G401 (cell line): ENCODE results near the gene RIBC2. TPM values are rescaled to one million over a fixed set of nuclear protein-coding genes. Genes with fewer than 3 reads are reported as not detected.
A peak's percentile ranks its signal among the peaks of the same experiment; 100 is the strongest.
"Not testable (repeated sequence)": the region's sequence is repeated elsewhere in the genome, so short reads cannot be mapped to it uniquely, and the experiment has no call there.

Experiments
- DNase-seq: peaks from one replicate; pipeline ENCODE4 v3.0.0-alpha.2; 2015; ENCODE audit warnings: low spot score
- in situ Hi-C: cut with HindIII; loops from 2 replicates; pipeline ENCODE4 v1.10.0; 2016; ENCODE audit warnings: low sequenced_read_pairs, mixed read lengths
- total RNA-seq: library from RNA; depleted of rRNA; stranded (reverse); fragments of >200 nt; shearing (Covaris generic); gene quantifications from 2 replicates; pipeline ENCODE4 v1.2.3, GENCODE V29; 2014; rRNA removed

RIBC2 gene, protein sequence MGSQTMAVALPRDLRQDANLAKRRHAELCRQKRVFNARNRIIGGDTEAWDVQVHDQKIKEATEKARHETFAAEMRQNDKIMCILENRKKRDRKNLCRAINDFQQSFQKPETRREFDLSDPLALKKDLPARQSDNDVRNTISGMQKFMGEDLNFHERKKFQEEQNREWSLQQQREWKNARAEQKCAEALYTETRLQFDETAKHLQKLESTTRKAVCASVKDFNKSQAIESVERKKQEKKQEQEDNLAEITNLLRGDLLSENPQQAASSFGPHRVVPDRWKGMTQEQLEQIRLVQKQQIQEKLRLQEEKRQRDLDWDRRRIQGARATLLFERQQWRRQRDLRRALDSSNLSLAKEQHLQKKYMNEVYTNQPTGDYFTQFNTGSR
- 0.49 and 6.6 TPM in 2 replicates for total RNA-seq

GRCh38 chr22:45413368-45414211 is at the start of gene RIBC2, which contains the start of gene SMC1B:
Gene RIBC2, plus strand, starts transcription at chr22:45413693. Its CDS starts 194 bp downstream, at chr22:45413887.
Gene SMC1B, minus strand, starts transcription at chr22:45413599. Its CDS starts 32 bp downstream, at chr22:45413567.
- in situ Hi-C loops = no loop called here
- peak; percentile 63 for DNase-seq

- in situ Hi-C loops = no loop called here
- DNase-seq = no peak
Observed at GRCh38 chr22:45366713-45367112, 46.8 kb upstream of the RIBC2 start.

DNA sequence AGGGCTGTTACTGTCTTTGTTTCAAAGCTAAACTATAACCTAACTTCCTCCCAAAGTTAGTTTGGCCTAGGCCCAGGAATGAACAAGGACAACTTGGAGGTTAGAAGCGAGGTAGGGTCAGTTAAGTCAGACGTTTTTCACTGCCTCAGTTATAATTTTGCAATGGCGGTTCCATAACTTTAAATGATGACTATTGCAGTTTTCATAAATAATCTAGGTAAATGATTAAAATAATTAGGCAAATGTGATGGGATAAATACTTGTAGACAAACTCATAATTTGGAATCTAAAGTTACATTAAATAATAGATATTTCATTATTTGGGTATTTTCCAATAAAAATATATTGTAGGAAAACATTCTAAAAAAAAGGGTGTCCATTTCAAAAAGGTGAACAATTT is 39.9 kb upstream of the RIBC2 start:
- in situ Hi-C loops, DNase-seq: not testable (repeated sequence)

- in situ Hi-C loops = no loop called here
- DNase-seq = no peak
Observed at GRCh38 chr22:45376009-45376408, 37.5 kb upstream of the RIBC2 start.

GRCh38 chr22:45376703-45377102 is 36.8 kb upstream of the RIBC2 start:
- no peak for DNase-seq
- in situ Hi-C loops = no loop called here

DNA sequence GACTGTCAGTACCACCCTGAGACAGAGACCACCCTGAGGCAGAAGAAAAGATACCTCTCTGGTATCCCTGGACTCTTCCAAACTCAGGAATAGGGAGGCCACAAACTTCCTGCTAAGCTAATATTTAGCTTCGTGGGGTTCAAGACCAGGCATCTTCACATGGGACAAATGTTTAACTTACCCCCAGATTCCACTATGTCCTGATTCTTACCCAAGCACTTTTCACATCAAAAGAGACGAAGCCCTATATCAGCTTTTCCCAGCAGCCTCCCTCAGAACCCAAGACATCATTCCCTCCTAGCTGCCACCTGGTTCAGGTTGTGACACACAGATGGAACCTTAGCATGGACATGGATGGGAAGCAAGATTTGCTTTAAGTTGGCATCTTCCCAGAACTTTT is 32.1 kb upstream of the RIBC2 start:
- DNase-seq = no peak
- in situ Hi-C loops = no loop called here

DNA sequence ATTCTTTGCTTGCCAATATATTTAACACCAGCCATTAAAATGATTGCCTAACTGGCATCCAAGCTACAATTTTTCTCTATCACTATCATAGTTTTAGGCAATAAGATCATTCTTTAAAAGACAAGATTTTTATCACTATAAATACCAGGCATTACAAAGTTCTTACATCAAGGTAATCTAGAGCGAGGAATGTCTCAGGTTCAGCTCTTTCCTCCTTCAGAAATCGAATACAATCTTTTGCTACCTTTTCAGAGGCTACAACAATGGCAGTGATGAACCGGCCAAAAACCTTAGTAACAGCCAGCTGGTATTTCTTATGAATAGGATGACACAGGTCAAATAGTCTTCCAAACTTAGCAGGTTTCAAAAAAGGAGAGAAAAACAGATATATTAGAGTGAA is 23.9 kb upstream of the RIBC2 start:
- no peak for DNase-seq
- in situ Hi-C loops = no loop called here

DNA sequence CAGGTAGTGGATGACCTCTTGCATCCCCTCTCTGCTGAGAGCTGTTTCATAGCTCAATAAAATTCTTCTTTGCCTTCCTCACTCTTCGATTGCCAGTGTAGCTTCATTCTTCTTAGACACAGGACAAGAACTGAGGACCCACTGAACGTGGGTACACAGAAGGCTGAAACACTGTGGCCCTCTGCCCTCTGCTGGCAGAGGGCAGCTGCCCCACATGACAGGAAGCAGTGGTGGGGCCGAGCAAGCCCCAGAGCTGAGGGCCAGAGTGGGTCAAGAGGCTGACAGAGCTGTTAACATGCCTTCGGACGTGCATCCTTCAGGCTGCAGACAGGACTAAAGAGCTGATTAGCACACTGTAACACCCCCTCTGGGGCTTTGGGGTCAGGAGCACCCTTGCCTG is 15.7 kb upstream of the RIBC2 start:
- no peak for DNase-seq
- in situ Hi-C loops = no loop called here

DNA sequence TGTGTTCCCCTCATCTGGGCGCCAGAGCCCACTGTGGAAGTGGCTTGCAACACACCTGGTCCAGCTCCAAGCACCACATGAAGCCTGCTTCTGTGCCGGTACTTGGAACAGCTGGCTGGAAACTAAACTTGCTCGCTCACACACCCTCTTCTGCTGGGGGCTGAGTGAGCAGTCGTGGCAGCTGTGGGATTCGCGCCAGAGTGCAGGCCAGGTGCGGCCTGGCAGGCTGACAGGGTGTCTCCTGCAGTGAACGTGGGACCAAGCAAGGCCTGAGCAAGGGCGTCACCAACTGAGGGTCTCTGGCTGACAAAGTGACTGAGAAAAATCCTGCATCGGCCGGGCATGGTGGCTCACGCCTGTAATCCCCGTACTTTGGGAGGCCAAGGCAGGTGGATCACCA is 15.3 kb upstream of the RIBC2 start:
- in situ Hi-C loops = no loop called here
- no peak for DNase-seq

DNA sequence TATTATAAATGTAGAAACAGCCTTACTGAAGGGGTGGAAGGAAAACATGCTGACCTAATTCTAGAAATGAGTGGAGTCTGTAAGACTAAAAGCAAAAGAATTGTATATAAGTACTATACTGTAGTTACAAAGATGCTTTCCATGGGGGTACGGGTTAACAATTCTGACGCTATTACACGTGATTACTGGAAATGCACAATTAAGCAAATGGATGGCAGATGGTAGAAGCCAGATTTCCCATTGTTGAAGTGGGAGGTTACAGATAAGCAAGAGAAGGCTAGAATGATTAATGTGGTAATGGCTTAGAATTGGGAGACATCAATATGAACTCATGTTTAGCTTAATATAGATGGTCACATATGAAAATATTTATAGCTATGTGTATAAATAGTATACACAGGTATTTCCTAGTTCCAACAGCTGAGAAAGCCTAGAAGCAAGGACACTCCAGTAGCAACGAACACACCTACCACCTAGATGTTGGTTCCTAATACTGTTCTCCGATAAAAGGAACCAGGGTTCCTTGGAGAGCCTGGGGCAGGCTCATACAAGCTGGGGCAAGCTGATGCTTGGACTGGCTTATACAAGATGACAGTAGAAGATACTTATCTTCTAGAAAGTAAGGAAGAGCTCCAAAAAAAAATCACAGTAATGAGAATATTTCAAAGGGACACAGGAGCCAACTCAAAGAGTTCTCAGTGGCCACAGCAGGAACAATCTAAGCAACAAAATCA is 13.6 kb upstream of the RIBC2 start:
- no peak for DNase-seq
- in situ Hi-C loops = no loop called here

GRCh38 chr22:45402466-45402985 is 11.0 kb upstream of the RIBC2 start:
- in situ Hi-C loops = no loop called here

DNA sequence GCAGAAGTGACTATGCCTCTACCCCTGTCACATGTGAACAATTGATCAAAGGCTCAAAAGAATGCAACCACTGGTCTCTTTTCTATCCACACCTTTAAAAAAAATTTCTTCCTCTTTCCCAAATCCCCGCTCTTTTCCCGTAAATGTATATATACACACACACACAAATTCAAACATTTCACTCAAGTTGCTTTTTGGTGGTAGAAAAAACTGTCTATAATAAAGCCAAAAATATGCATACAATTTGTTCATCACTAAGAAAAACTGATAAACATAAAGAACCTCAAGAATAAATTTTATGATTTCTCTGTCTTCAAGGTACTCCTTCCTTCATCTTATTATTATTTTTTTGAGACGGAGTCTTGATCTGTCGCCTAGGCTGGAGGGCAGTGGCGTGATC is 5.7 kb upstream of the RIBC2 start:
- in situ Hi-C loops = no loop called here
- DNase-seq = no peak

More at GRCh38 chr22:45402466-45402985, 11.0 kb upstream of the RIBC2 start:
- no peak for DNase-seq

DNA sequence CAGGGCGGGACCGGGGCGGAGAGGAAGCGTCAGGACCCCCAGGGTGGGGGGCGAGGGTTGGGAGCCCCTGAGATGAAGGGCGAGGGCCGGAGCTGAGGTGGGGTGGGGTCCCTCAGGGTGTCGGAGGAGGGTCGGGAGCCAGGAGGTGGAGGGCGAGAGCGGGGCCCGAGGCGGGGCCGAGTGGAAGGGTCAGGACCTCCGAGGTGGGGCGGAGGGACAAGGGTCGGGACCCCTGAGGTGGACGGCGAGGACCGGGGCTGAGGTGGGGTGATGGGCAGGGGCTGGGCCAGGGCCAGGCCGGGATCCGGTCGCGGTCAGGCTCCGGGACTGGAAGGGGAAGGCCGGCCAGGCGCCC is 503 bp upstream of the RIBC2 start:
- no peak for DNase-seq
- in situ Hi-C loops = no loop called here

DNA sequence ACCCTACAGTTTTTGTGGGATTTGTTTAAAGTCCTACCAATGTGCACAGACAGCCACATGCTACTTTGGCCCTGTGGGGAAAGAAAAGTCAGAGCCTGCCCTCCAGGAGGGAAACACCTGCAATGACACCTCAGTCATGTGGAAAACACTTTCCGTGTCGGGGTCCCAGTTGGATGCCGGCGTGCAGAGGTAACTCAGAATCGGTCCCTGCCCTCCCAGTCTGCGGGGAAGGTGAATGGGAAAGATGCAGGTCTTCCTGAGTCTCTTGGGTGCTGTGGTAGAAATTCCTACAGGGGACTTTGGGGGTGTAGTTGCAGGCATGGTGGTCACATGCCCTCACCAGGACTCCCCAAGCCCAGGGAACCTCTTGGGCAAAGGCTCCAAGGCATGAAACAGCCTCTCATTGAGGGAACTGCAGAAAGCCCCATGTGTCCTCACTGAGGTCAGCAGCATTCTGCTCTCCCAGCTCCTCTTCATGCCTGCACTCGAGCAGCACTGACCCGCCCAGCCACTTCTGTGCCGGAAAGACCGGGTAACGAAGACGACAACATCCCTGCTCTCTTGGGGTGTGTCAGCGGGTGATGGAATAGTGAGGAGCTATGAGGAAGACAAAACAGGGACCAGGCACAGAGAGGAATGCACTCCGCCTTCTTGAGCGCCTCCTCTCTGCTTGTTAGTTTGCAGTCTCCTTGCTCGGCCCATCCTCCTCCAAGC is 4.7 kb downstream of the RIBC2 start:
- no peak for DNase-seq
- in situ Hi-C loops = no loop called here

GRCh38 chr22:45418770-45419138 is 5.3 kb downstream of the RIBC2 start:
- DNase-seq = no peak
- in situ Hi-C loops = no loop called here

GRCh38 chr22:45420011-45420410 is 6.5 kb downstream of the RIBC2 start:
- in situ Hi-C loops = no loop called here
- DNase-seq = no peak

GRCh38 chr22:45420539-45420938 is 7.0 kb downstream of the RIBC2 start:
- in situ Hi-C loops = no loop called here

GRCh38 chr22:45421349-45422055 is 8.0 kb downstream of the RIBC2 start:
- in situ Hi-C loops = no loop called here
- DNase-seq = no peak

More at GRCh38 chr22:45420539-45420938, 7.0 kb downstream of the RIBC2 start:
- no peak for DNase-seq
